KOPT-K1 (cell line): ENCODE results near the gene ITGAV.

Source experiments
- H3K27ac ChIP-seq: fragments of 200-600 bp; sonication (generic); 2 replicates; pipeline ENCODE4 v1.5.1; 2016; ENCODE audit warnings: antibody characterized with exemption, mild to moderate bottlenecking, low read depth, low read length; ENCODE audit not compliant: poor library complexity, severe bottlenecking
- H3K36me3 ChIP-seq: fragments of 200-600 bp; sonication (generic); 2 replicates; pipeline ENCODE4 v1.5.1; 2017; ENCODE audit warnings: antibody characterized with exemption, mild to moderate bottlenecking, low read length, moderate library complexity; ENCODE audit not compliant: insufficient read depth
- H3K9me3 ChIP-seq: fragments of 200-600 bp; sonication (generic); 2 replicates; pipeline ENCODE4 v1.5.1; 2017; ENCODE audit warnings: antibody characterized with exemption, low read length, mild to moderate bottlenecking; ENCODE audit not compliant: insufficient read depth, poor library complexity, severe bottlenecking

Gene ITGAV

DNA sequence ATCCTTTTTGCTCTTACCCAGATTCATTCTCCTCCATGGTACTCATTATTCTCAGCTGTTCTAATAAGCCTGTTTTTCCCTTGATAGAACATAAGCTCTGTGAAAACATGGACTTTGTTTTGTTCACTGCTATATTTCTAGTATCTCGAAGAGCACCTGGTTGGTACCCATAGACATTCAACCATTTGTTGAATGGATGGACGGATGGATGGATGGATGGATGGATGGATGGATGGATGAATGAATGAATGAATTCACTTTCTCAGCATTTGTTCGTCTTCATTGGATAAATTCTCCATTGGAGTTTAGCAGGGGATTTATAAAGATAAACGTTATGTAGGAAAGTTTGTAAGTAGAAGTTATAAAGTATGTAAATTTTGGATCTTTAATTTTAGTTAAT is 106.9 kb downstream of the ITGAV start:
- Histone ChIP-seq H3K9me3 (no peaks in the 10 kb centered on the region), H3K36me3 (no peaks in the 10 kb centered on the region), H3K27ac (no peak overlapping the region)

DNA sequence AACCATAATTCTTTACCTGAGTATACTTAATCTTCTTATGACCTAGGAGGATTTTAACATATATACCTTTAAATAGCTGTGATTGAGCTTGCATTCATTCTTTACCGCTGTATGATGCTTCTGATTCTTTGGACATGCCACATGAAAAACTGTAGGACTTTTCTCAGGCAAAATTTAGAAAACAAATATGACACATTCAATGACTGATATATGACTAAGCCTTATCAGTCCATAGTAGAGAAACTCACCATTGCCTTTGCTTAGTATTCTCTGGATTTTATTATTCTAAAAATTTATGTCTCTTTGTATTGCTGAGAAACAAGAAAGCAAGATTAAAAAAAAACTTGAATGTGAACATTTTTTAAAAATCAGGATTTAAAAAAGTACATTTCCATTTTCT is 107.7 kb downstream of the ITGAV start:
- H3K27ac ChIP-seq, result no peak overlapping the region
- H3K36me3 ChIP-seq, result no peaks in the 10 kb centered on the region
- no peaks in the 10 kb centered on the region for H3K9me3 ChIP-seq

DNA sequence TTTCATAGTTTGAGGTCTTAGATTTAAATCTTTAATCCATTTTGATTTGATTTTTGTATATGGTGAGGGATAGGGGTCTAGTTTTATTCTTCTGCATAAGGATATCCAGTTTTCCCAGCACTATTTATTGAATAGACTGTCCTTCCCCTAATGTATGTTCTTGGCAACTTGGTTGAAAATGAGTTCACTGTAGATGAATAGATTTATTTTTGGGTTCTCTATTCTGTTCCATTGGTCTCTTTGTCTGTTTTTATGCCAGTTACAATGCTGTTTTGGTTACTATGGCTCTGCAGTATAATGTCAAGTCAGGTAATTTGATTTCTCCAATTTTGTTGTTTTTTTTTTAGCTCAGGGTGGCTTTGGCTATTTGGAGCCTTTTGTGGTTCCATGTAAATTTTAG is 109.9 kb downstream of the ITGAV start:
- H3K36me3 ChIP-seq, result no peaks in the 10 kb centered on the region
- H3K9me3 ChIP-seq, result no peaks in the 10 kb centered on the region
- no peak overlapping the region for H3K27ac ChIP-seq

DNA sequence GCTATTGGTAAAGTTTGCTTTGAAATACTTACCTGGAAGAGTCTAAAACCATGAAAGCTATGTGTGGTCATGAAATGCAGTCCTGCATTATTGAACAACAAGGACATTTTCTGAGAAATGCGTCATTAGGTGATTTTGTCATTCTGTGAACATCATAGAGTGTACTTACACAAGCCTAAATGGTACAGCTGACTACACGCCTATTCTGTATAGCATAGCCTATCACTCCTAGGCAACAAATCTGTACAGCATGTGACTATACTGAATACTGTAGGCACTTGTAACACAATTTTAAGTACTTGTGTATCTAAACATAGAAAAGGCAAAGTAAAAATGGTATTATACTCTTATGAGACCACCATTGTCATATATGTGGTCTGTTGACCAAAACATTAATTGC is 112.2 kb downstream of the ITGAV start:
- no peaks in the 10 kb centered on the region for H3K36me3 ChIP-seq
- H3K9me3 ChIP-seq, result no peaks in the 10 kb centered on the region
- no peak overlapping the region for H3K27ac ChIP-seq

DNA sequence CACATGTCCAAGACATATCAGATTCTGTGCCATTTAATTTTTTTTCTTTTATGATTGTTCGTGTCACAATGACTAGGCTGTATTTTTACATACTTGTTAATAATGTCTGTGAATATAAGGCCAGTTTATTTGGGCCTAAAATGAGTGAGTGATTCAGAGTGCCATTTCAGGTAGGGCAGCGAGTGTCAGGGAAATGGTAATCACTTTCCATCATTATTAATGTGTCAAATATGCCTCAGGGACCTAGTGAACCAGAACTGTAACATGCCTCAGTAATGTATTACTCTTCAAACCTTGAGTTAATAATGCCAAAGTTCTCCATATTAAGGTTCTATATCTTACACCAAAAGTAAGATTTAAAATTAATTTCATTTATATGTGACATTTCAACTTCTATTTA is 112.6 kb downstream of the ITGAV start:
- Histone ChIP-seq H3K9me3 (no peaks in the 10 kb centered on the region), H3K36me3 (no peaks in the 10 kb centered on the region), H3K27ac (no peak overlapping the region)

DNA sequence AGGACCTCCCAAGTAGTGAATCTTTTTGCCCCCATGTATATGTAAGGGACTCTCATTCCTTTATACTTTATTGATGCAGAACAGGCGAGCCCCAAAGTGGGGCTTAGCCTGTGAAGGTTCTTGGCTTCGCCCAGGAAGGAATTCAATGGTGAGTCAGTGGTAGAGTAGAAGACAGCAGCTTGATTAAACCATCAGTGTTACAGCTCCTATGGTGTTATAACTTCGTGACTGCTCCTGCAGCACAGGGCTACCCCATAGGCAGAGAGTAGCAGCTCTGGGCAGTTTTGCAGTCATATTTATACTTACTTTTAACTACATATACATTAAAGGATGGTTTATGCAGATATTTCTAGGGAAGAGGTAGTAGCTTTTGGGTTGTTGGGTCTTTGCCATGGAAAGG is 115.0 kb downstream of the ITGAV start:
- Histone ChIP-seq H3K36me3 (no peaks in the 10 kb centered on the region), H3K27ac (no peak overlapping the region), H3K9me3 (no peaks in the 10 kb centered on the region)

DNA sequence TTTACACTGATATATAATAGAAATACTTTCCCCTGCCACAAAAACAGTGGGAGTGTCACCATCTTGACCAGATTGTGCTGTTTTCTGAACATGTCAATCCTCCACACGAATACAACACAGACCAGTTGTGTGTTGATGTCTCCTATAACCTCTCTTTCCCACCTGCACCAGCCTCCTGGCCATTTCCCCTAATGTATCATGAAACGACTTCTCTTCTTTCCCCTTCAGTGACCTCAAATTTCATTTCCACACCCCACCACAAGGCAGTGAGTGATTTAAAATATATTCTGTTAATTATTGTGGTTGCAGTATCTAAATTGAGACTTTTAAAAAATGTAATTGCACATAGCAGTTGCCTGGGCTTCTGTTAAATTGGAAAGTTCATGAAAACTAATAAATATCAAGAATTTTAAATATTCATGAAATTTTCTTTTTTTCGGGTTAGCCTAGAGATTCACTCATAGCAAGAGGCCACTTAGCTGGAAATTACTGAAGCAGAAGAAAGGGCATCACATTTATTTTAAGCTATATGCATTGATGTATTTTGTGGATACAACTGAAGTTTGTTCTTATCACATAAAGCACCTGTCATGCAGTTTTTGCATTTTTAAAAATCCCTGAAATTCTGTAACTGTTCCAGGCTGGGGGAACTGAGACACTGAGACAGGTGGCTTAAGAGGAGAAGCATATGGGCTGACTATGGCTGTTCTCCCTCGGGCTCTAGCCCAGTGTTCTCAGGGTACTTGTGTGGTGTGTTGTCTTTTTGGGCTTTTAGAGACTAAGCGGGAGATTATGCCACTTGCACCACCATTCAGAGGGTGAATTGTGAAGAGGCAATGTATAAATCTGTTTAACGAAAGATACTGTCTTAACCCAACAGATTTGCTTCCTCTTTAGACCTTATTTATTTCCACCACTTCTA is 119.9 kb downstream of the ITGAV start:
- Histone ChIP-seq H3K27ac (no peak overlapping the region), H3K36me3 (no peaks in the 10 kb centered on the region), H3K9me3 (no peaks in the 10 kb centered on the region)

DNA sequence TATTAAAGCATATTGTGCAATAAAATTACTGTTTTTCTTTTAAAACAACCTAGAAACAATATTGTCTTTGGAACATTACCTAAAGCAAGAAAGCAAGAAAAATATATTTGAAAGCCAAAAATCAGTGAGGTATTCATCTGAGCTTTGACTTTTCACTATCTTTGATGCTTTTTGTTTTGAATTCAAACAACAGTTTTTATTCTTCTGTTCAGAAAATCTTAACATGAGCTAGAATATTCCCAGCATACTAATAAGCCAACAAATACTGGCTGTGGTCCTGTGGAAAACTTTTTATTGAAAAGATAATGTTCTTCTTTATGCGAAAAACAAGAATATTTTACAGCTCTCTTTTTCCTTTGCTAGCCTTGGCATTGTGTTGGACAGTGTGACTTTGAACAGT is 123.8 kb downstream of the ITGAV start:
- H3K9me3 ChIP-seq, result no peaks in the 10 kb centered on the region
- H3K36me3 ChIP-seq, result no peaks in the 10 kb centered on the region
- no peak overlapping the region for H3K27ac ChIP-seq

DNA sequence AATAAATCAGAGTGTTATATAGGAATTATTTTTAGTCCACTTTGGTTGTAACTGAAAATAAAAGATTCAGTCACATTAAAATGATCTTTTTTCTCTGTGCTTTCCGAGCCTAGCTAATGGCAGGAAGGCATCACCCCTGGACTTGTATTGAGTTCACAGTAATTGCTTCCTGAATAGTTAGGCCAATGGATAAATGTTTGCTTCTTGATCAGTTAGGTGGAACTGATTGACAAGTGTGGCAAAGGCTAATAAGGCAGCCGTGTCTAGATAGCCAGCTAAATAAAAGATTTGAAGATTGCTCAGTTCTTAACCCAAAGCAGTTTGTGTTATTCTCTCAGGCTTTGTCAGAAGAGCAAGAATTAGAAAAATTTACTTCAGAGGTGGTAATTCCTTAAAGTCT is 124.8 kb downstream of the ITGAV start:
- Histone ChIP-seq H3K9me3 (no peaks in the 10 kb centered on the region), H3K27ac (no peak overlapping the region), H3K36me3 (no peaks in the 10 kb centered on the region)

DNA sequence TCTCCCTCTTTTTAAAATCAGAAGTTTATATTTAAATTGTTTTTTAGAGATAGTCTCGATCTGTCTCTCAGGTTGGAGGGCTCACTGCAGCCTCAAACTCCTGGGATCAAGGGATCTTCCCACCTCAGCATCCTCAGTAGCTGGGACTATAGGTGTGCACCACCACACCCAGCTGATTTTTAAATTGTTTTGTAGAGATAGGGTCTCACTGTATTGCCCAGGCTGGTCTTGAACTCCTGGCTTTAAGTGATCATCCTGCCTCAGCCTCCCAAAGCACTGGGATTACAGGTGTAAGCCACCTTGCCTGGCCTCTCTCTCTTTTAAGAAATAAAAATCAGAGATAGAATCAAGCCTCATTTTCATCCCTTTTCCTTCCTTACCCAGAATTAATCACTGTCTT is 126.1 kb downstream of the ITGAV start:
- Histone ChIP-seq H3K27ac (no peak overlapping the region), H3K36me3 (no peaks in the 10 kb centered on the region), H3K9me3 (no peaks in the 10 kb centered on the region)

DNA sequence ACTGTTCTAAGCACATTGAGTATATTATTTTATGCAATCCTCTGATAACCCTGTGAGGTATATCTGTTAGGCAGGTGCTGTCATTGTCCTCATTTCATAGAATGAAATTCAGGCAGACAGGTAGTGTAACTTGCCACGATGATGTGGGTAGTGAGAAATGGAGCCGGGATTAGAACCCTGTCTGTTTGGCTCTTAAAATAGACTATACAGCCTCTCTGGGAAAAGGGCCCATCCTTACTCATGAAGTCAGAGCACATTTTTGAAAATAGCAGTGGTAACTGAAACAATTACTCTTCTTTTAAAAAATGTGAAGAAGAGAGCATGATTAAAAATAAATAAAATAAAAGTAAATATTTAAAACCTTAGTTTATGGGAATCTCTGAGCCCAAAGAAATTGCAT is 127.0 kb downstream of the ITGAV start:
- Histone ChIP-seq H3K27ac (no peak overlapping the region), H3K36me3 (no peaks in the 10 kb centered on the region), H3K9me3 (no peaks in the 10 kb centered on the region)

DNA sequence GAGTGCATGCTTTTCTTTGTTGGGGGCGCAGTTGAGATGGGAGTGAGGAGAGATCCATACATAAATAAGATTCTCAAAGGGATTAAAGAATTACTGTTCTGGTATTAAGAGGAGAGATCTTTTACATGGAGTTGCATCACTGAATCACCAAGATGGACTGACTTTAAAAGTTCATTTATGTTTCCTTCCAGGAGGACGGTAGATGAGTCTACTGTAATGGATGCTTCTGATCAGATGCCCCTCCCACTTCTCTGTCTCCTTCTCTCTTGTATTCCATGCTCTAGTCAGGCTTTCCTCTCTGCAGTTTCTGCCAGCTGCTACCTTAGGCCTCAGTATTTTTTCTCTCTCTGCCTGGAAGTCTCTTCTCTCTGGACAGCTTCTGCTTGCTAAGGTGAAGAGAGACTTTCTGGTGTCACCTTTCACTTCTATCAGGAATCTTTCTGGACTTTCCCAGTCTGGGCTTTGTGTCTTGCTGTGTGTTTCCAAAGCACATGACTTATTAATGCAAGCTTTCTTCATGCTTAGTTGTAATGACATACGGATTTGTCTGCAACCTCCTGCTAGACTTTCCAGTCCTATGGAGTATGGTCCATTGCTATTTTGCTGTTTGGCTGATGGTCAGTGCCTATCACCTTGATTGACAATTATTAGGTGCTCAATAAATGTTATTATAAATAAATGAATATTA is 127.6 kb downstream of the ITGAV start:
- H3K27ac ChIP-seq, result no peak overlapping the region
- no peaks in the 10 kb centered on the region for H3K36me3 ChIP-seq

DNA sequence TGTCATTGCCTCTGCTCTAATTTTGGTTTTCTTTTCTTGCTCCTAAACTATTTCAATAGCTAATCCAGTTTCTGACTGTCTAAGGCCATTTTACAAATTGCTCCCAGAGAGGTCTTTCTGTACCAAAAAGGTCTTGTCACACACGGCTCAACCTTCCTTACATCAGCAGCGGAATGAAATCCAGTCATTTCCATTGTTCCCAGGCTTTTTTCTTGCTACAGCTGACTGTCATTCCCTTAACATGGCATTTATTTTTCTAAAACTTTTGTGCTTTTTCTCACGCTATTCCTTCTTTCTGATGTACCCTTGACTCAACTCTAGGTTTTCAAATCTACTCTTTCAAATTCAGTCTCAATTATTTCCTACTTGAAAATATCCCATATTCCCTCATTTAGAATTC is 128.3 kb downstream of the ITGAV start:
- H3K36me3 ChIP-seq, result no peaks in the 10 kb centered on the region
- no peak overlapping the region for H3K27ac ChIP-seq
- no peaks in the 10 kb centered on the region for H3K9me3 ChIP-seq

More for the DNA sequence above, 127.6 kb downstream of the ITGAV start:
- no peaks in the 10 kb centered on the region for H3K9me3 ChIP-seq

DNA sequence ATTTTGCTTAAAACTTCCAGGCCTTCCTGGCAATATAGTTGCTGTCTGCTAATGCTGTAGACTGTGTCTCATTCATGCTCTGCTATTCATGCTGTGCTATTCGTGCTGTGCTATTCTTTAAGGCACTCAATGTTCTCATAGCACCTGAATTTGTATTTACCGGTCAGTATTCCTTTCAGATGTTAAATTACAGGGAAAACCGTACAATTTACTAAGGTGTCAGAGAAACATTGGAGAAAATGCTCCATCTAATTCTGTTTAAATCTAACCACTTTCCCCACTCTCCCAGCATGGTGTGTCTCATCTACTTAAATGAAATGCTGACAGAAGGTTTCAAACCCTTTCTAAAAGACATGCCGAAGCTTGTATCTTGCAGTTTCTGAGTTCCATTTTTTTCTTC is 129.0 kb downstream of the ITGAV start:
- Histone ChIP-seq H3K9me3 (no peaks in the 10 kb centered on the region), H3K27ac (no peak overlapping the region)

DNA sequence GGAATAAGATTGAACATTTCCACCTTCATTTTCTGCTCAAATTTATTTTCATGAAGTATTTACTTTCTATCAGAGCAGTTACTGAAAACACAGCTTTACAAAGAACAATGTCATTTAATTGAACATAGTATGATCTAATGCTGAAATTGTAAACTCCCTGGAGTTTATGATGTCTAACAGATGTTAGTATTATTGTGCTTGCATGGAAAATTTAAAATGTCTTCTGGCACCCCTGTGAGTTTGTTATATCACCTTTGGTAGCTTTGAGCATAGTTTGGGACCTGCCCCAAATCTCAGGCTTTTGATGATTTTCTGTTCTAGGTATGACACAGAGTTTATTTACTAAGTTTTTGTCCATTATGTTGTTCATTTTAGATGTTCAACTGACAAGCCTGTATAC is 132.1 kb downstream of the ITGAV start:
- H3K27ac ChIP-seq, result no peak overlapping the region
- H3K9me3 ChIP-seq, result no peaks in the 10 kb centered on the region
- no peaks in the 10 kb centered on the region for H3K36me3 ChIP-seq

More for the DNA sequence above, 129.0 kb downstream of the ITGAV start:
- H3K36me3 ChIP-seq, result no peaks in the 10 kb centered on the region

DNA sequence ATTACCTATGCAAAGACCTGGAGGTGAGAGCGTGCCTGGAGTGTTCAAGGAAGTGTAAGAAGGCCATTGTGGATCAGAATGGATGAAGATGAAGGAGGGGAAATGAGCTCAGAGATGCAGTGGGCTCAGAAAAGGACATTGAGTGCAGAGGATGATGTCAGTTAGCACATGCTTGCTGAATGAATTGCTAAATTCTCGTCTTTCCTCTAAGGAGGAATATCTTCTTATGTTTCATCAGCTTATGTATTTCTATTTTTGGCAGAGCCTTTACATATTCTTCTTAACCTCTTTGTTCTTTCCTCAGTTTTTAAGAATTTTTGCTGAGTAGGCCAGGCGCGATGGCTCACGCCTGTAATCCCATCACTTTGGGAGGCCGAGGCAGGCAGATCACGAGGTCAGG is 134.9 kb downstream of the ITGAV start:
- Histone ChIP-seq H3K36me3 (no peaks in the 10 kb centered on the region), H3K27ac (no peak overlapping the region), H3K9me3 (no peaks in the 10 kb centered on the region)
